ENCODE measurements around the gene INPP5B. TPM values are rescaled to one million over a fixed set of nuclear protein-coding genes. Genes with fewer than 3 reads are reported as not detected.
"Not testable (repeated sequence)": the region's sequence is repeated elsewhere in the genome, so short reads cannot be mapped to it uniquely, and the experiment has no call there.

Gene INPP5B
- total RNA-seq, 2 experiments from 2014 or later = 26.3 to 26.7 TPM

DNA sequence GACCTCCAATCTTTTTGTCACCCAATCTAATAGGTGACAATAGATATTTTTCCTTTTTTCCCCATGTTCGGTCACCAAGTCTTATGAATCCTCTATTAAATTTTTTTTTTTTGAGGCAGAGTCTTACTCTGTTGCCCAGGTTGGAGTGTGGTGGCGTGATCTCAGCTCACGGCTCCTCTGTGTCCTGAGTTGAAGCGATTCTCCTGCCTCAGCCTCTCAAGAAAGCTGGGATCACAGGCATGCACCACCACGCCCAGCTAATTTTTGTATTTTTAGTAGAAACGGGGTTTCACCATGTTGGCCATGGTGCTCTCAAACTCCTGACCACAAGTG is 45.0 kb downstream of the INPP5B start:
- H3K27ac Mint-ChIP-seq = no peak overlapping the region
- peaks cover 8% of the 10 kb centered on the region for H3K4me1 Mint-ChIP-seq
- DNase-seq = no peak
- H3K4me3 Mint-ChIP-seq = no peak overlapping the region
- H3K27me3 Mint-ChIP-seq = no peaks in the 10 kb centered on the region
- peaks cover 20% of the 10 kb centered on the region for H3K36me3 Mint-ChIP-seq (ENCODE audit: low read depth)
- CTCF ChIA-PET = no interaction called here
- H3K9me3 Mint-ChIP-seq = peaks cover 2% of the 10 kb centered on the region
- POLR2A ChIA-PET = no interaction called here

DNA sequence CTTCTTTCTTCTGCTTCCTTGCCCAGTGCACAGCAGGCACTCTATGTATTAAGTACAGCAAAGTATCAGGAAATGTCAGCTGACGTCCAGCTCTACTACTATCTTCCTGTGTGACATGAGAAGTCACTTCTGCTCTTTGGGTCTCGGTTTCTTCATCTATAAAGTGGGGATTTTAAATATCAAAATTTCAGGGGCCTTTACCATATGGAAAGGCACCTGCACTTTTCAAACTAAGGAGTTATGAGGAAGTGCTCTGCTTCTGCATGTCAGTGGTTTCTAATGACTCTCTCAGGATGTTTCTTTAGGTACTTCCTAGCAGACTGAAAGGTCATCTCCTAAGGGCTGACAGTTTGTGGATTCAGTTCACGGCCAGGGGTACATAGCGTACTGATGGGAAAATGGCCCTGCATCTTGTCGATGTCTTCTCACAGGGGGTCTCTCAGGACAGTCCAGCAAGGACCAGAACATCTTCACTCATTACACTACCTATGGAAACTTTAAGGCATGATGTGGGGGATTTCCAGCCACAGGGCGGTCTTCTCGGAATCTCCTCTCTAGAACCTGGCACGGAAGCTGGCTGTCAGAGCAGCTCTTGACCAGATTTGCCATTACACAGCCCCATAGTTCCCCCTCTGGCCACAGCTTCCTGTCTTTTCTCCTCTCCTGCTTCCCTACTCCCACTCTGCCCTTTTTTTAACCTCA is 45.5 kb downstream of the INPP5B start:
- no peak overlapping the region for H3K27ac Mint-ChIP-seq
- H3K36me3 Mint-ChIP-seq (ENCODE audit: low read depth) = peaks cover 18% of the 10 kb centered on the region
- no peaks in the 10 kb centered on the region for H3K27me3 Mint-ChIP-seq
- POLR2A ChIA-PET = no interaction called here
- no peaks in the 10 kb centered on the region for H3K9me3 Mint-ChIP-seq
- CTCF ChIA-PET = no interaction called here
- no peak overlapping the region for H3K4me3 Mint-ChIP-seq
- H3K4me1 Mint-ChIP-seq = peaks cover 8% of the 10 kb centered on the region
- no peak for DNase-seq

GRCh38 chr1:37897563-37897962 is 49.3 kb downstream of the INPP5B start:
- DNase-seq, H3K4me1 Mint-ChIP-seq, H3K27ac Mint-ChIP-seq, POLR2A ChIA-PET, CTCF ChIA-PET, H3K9me3 Mint-ChIP-seq, H3K27me3 Mint-ChIP-seq, H3K4me3 Mint-ChIP-seq: not testable (repeated sequence)
- H3K36me3 Mint-ChIP-seq (ENCODE audit: low read depth) = peaks cover 12% of the 10 kb centered on the region

DNA sequence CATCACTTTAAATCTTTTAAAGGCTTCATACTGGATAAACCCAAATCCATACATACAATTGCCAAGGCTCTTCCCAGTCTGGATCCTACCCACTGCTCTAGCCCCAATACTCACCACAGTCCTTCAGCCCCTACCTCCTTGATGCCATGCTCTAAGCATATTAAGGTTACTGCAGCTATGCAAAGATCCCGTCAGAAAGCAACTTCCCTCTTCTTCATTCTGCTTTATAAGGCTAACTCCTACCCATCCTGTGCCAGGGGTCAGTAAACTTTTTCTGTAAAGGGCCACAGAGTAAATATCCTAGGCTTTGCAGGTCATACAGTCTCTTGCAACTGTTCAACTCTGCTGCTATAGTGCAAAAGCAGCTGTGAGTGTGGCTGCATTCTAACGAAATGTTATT is 53.2 kb downstream of the INPP5B start:
- DNase-seq = no peak
- Mint-ChIP-seq H3K4me1 (no peaks in the 10 kb centered on the region), H3K27me3 (no peaks in the 10 kb centered on the region), H3K9me3 (no peaks in the 10 kb centered on the region), H3K27ac (no peak overlapping the region), H3K4me3 (no peak overlapping the region), H3K36me3 (ENCODE audit: low read depth) (peaks cover 6% of the 10 kb centered on the region)
- CTCF ChIA-PET = interaction anchor here (0.9 kb wide), 1 partner anchor 31 kb away, joined by 7 read pairs; no protein-coding TSS in a partner anchor
- POLR2A ChIA-PET = no interaction called here

DNA sequence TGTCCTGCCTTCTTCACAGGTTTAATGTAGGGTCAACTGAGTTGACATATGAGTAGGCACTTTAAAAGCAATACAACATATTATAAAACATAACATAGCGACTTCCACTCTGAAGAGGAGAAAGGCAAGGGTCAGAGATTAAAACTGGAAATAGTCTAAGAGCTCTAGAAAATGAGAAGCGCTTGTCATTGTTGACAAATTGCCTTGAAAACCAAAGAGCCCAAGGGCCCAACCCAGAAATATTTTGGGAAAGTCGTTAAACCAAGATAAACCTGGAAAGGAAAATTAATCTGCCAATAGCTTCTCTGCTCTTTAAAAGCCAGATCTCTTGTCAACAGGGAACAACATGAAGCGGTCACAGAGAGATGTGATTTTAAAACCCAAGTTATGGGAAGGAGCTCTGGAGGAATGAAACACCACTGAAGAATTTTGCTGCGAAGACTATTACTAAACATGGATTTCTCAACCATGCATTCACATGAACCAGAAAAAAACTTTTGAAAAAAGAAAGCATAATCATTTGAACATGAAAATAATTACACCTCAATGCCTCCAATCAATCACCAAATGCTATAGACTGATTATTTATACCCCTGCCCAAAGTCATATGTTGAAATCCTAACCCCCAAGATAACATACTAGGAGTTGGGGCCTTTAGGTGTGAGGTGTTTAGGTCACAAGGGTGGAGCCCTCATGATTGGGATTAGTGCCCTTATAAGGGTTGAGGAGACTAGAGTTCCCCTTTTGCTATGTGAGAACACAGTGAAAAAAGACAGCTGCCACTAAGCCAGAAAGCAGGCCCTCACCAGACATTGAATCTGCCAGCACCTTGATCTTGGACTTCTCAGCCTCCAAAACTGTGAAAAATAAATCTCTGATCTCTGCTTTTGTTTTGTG is 54.5 kb downstream of the INPP5B start:
- H3K4me1 Mint-ChIP-seq = no peaks in the 10 kb centered on the region
- no peaks in the 10 kb centered on the region for H3K27me3 Mint-ChIP-seq
- no peak for DNase-seq
- H3K27ac Mint-ChIP-seq = no peak overlapping the region
- no peak overlapping the region for H3K4me3 Mint-ChIP-seq
- H3K36me3 Mint-ChIP-seq (ENCODE audit: low read depth) = peaks cover 14% of the 10 kb centered on the region
- H3K9me3 Mint-ChIP-seq = no peaks in the 10 kb centered on the region
- POLR2A ChIA-PET = no interaction called here
- CTCF ChIA-PET = interaction anchor here (0.7 to 0.9 kb wide), 3 partner anchors 30 to 183 kb away, joined by 3 to 7 read pairs (median 4); no protein-coding TSS in a partner anchor

- ChIA-PET CTCF (no interaction called here), POLR2A (no interaction called here)
- peaks cover 28% of the 10 kb centered on the region for H3K36me3 Mint-ChIP-seq (ENCODE audit: low read depth)
- no peak for DNase-seq
- no peaks in the 10 kb centered on the region for H3K27me3 Mint-ChIP-seq
- H3K27ac Mint-ChIP-seq = no peak overlapping the region
- no peaks in the 10 kb centered on the region for H3K4me1 Mint-ChIP-seq
- H3K9me3 Mint-ChIP-seq = no peaks in the 10 kb centered on the region
- H3K4me3 Mint-ChIP-seq = no peak overlapping the region
Measured at GRCh38 chr1:37890378-37891014, 56.4 kb downstream of the INPP5B start.

- ChIA-PET POLR2A (interaction anchor here (0.6 kb wide), 1 partner anchor 48 kb away, joined by 3 read pairs; no protein-coding TSS in a partner anchor), CTCF (interaction anchor here (1.8 kb wide), 1 partner anchor 28 kb away, joined by 8 read pairs; the partner anchor contains the start of gene MTF1)
- no peak overlapping the region for H3K4me3 Mint-ChIP-seq
- no peak overlapping the region for H3K27ac Mint-ChIP-seq
- peaks cover 6% of the 10 kb centered on the region for H3K4me1 Mint-ChIP-seq
- H3K36me3 Mint-ChIP-seq (ENCODE audit: low read depth) = peaks cover 39% of the 10 kb centered on the region
- H3K9me3 Mint-ChIP-seq = no peaks in the 10 kb centered on the region
- no peaks in the 10 kb centered on the region for H3K27me3 Mint-ChIP-seq
- no peak for DNase-seq
Measured at GRCh38 chr1:37888022-37888700, 58.7 kb downstream of the INPP5B start.

DNA sequence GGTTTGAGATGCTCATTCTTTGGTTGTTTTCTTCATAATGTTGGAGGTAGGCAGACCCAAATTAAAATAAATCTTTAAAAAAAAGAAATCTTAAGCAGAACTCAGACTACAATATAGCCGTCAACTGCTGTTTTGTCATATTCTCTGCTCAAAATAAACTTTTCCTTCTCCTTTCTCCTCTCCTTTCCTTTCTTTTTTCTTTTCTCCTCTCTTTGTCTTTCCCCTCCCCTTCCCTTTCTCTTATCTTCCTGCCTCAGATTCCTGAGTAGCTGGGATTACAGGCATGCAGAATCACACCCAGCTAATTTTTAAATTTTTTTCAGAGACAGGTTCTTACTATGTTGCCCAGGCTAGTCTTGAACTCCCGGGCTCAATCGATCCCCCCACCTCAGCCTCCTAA is 62.7 kb downstream of the INPP5B start:
- H3K27ac Mint-ChIP-seq = no peak overlapping the region
- H3K4me1 Mint-ChIP-seq = peaks cover 6% of the 10 kb centered on the region
- no peak overlapping the region for H3K4me3 Mint-ChIP-seq
- H3K36me3 Mint-ChIP-seq (ENCODE audit: low read depth) = peaks cover 62% of the 10 kb centered on the region
- ChIA-PET POLR2A (no interaction called here), CTCF (interaction anchor here (1.5 kb wide), 1 partner anchor 24 kb away, joined by 3 read pairs; no protein-coding TSS in a partner anchor)
- H3K27me3 Mint-ChIP-seq = no peaks in the 10 kb centered on the region
- H3K9me3 Mint-ChIP-seq = no peaks in the 10 kb centered on the region
- no peak for DNase-seq

DNA sequence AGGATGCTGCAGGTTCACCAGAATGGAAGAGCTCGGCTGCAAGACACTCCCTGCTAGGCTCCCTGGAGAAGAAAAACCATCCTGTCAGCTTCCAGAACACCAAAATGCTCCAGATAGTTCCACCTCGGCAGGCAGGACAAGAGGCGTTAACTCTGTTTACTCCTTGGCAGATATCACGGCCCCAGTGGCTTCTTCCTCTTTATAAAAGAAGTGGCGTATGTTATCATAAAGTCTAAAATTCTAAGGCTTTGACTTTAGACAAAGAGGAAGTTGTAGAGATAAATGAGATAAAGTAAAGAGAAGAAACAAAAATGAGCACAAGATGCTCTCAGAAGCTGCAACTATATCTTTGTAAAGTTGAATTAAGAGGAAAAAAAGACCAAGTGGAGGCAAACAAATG is 63.2 kb downstream of the INPP5B start:
- H3K27ac Mint-ChIP-seq = peak overlapping the region; percentile 19
- CTCF ChIA-PET = interaction anchor here (1.5 kb wide), 1 partner anchor 23 kb away, joined by 3 read pairs; no protein-coding TSS in a partner anchor

GRCh38 chr1:37879865-37880264 is 67.0 kb downstream of the INPP5B start:
- Mint-ChIP-seq H3K4me3 (no peak overlapping the region), H3K27me3 (no peaks in the 10 kb centered on the region), H3K4me1 (peaks cover 6% of the 10 kb centered on the region), H3K36me3 (ENCODE audit: low read depth) (peaks cover 50% of the 10 kb centered on the region), H3K9me3 (no peaks in the 10 kb centered on the region), H3K27ac (no peak overlapping the region)
- POLR2A ChIA-PET = no interaction called here
- no peak for DNase-seq
- CTCF ChIA-PET = no interaction called here

More for the DNA sequence above, 63.2 kb downstream of the INPP5B start:
- no peak overlapping the region for H3K4me3 Mint-ChIP-seq
- peaks cover 6% of the 10 kb centered on the region for H3K4me1 Mint-ChIP-seq
- DNase-seq = no peak
- peaks cover 63% of the 10 kb centered on the region for H3K36me3 Mint-ChIP-seq (ENCODE audit: low read depth)
- no peaks in the 10 kb centered on the region for H3K27me3 Mint-ChIP-seq
- H3K9me3 Mint-ChIP-seq = no peaks in the 10 kb centered on the region
- POLR2A ChIA-PET = no interaction called here

DNA sequence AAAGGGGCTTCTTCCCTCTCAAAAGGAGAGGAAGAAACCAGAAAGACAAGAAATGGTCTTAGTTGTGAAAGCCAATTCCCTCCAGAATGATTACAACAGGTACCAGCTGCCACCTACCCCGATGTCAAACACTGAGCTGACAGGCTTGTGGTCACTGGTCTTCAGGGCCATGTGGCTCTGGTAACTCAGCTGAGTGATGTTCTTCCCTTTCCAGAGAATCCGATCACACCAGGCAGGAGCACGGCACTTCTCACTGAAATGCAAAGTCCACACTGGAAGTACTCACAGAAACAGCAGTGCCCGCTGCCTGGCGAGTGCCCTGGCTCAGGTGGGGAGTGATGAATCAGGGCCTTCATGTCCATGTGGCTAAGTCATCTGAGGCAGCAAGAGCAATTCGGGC is 68.8 kb downstream of the INPP5B start:
- H3K27ac Mint-ChIP-seq = no peak overlapping the region
- H3K36me3 Mint-ChIP-seq (ENCODE audit: low read depth) = peaks cover 45% of the 10 kb centered on the region
- no peaks in the 10 kb centered on the region for H3K4me1 Mint-ChIP-seq
- no peaks in the 10 kb centered on the region for H3K27me3 Mint-ChIP-seq
- CTCF ChIA-PET = no interaction called here
- POLR2A ChIA-PET = no interaction called here
- no peak for DNase-seq
- no peaks in the 10 kb centered on the region for H3K9me3 Mint-ChIP-seq
- no peak overlapping the region for H3K4me3 Mint-ChIP-seq

DNA sequence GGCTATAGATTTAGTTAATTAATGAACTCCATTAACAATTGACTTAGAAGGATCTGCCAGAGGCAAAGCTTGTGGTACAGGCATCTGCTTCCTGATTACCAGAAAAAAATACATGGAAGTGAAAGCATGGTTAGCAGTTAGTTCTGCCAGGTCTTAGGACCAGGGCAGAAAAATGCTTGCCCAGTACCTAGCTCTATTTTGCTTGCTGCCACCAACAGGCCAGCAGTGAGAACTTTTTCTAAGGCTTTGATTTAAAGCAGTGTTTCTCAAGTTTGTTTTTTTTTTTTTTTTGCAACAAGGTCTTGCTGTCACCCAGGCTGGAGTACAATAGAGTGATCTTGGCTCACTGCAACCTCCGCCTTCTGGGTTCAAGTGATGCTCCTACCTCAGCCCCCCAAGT is 71.0 kb downstream of the INPP5B start:
- H3K9me3 Mint-ChIP-seq = no peaks in the 10 kb centered on the region
- peaks cover 33% of the 10 kb centered on the region for H3K36me3 Mint-ChIP-seq (ENCODE audit: low read depth)
- POLR2A ChIA-PET = no interaction called here
- no peaks in the 10 kb centered on the region for H3K27me3 Mint-ChIP-seq
- DNase-seq = no peak
- H3K4me3 Mint-ChIP-seq = no peak overlapping the region
- CTCF ChIA-PET = interaction anchor here (0.7 to 1.1 kb wide), 5 partner anchors 13 to 154 kb away, joined by 3 to 6 read pairs (median 3); no protein-coding TSS in a partner anchor
- H3K4me1 Mint-ChIP-seq = no peaks in the 10 kb centered on the region
- no peak overlapping the region for H3K27ac Mint-ChIP-seq

Data from activated CD4-positive, alpha-beta memory T cell treated with anti-CD3 and anti-CD28 coated beads, Interleukin-2, amount 10 ng/mL, durations not matched to agents 7 days and 5 days (primary cell).